Measurements from ENCODE around the gene GPR137B. TPM values are rescaled to one million over a fixed set of nuclear protein-coding genes. Genes with fewer than 3 reads are reported as not detected.

The GPR137B gene
- total and polyA plus RNA-seq, 2 of the 8 experiments (the other 6 are each of a cell fraction or from before 2014, with no cell fraction given) = 6.9 to 7.7 TPM

- Histone ChIP-seq H3K9ac (replicated peaks in 1 of 4; ENCODE audit: extremely low read depth in 1 of 4, low read depth in 3 of 4, low read length in 3 of 4) (no peak overlapping the region), H3K36me3 (ENCODE audit: control insufficient read depth in 2 of 4, insufficient read depth in 4 of 4, low read length in 3 of 4) (no peaks in the 10 kb centered on the region)
- CTCF ChIA-PET (ENCODE audit: partially characterized antibody) = interaction anchor here (0.6 to 1.9 kb wide), 2 partner anchors 10 to 67 kb away, joined by 3 to 6 read pairs; no protein-coding TSS in a partner anchor
Observed at GRCh38 chr1:236092899-236093298, 49.4 kb upstream of the GPR137B start.

More at GRCh38 chr1:236092899-236093298, 49.4 kb upstream of the GPR137B start:
- FAIRE-seq = no peak
- no peaks in the 10 kb centered on the region for H3K79me1 ChIP-seq (ENCODE audit: low read depth, low read length)
- H2BK120ac ChIP-seq (replicated peaks; ENCODE audit: low read depth, low read length) = no peak overlapping the region
- H2AK5ac ChIP-seq (ENCODE audit: low read depth, low read length) = no peak overlapping the region
- TF ChIP-seq SIX5 (IDR thresholded peaks at IDR 0.05; ENCODE audit: low read depth, low read length) (no peak), USF2 (IDR thresholded peaks at IDR 0.05; ENCODE audit: low read length) (no peak), TBP (IDR thresholded peaks at IDR 0.05; ENCODE audit: low read depth, low read length) (no peak), CREB1 (IDR thresholded peaks at IDR 0.05) (no peak), SUZ12 (IDR thresholded peaks at IDR 0.05; ENCODE audit: low read length) (no peak), EGR1 (IDR thresholded peaks at IDR 0.05; ENCODE audit: borderline replicate concordance, low read depth, low read length) (no peak), ATF2 (IDR thresholded peaks at IDR 0.05; ENCODE audit: low read length) (no peak), YY1 (IDR thresholded peaks at IDR 0.05; ENCODE audit: low read depth, low read length) (no peak)
- no peak overlapping the region for H2BK12ac ChIP-seq (ENCODE audit: low read depth, low read length)
- no peak overlapping the region for H2BK15ac ChIP-seq (ENCODE audit: low read length)
- no peak overlapping the region for H3K4me2 ChIP-seq (ENCODE audit: insufficient read depth in 1 of 2, low read depth in 2 of 2, low read length in 2 of 2)
- H3K27me3 ChIP-seq (replicated peaks in 1 of 4; ENCODE audit: control insufficient read depth in 3 of 4, extremely low read depth in 1 of 4, insufficient read depth in 3 of 4, low read length in 3 of 4) = no peaks in the 10 kb centered on the region
- H3K4me3 ChIP-seq (ENCODE audit: extremely low read depth in 1 of 4, insufficient read depth in 2 of 4, low read depth in 3 of 4, low read length in 4 of 4) = no peak overlapping the region
- no peak overlapping the region for H2BK5ac ChIP-seq (ENCODE audit: low read depth, low read length)
- H3K14ac ChIP-seq (ENCODE audit: insufficient read length) = no peak overlapping the region
- peaks cover 0 to 2% of the 10 kb centered on the region in 2 experiments; a peak in 1 of 4 replicates for H3K9me3 ChIP-seq (ENCODE audit: insufficient read depth in 2 of 2, low read depth in 1 of 2, low read length in 1 of 2)
- no peak overlapping the region for H3K4ac ChIP-seq (replicated peaks; ENCODE audit: insufficient read length, low read depth, low read length)
- H3K18ac ChIP-seq (ENCODE audit: extremely low read depth, low read length) = no peak overlapping the region
- no peak for DNase-seq (ENCODE audit: low read depth in 1 of 2, low spot score in 2 of 2)
- H4K5ac ChIP-seq (ENCODE audit: insufficient read length, low read depth, low read length) = no peak overlapping the region
- H3K23ac ChIP-seq (ENCODE audit: insufficient read length) = no peak overlapping the region
- no peaks in the 10 kb centered on the region for H3K23me2 ChIP-seq (ENCODE audit: low read depth, low read length)
- H3K27ac ChIP-seq (ENCODE audit: low read depth, low read length) = no peak overlapping the region
- 72% methylated on average over 5 of the region's 5 CpGs; no CpG with 5 or more reads in 1 of the 2 experiments for WGBS, 2 experiments (ENCODE audit: extremely low coverage in 1 of 2, insufficient coverage in 1 of 2, insufficient read length in 1 of 2, insufficient replicate concordance in 2 of 2, low coverage in 1 of 2, low lambda C conversion rate in 2 of 2, missing lambda C conversion rate in 1 of 2)
- no peak overlapping the region for H4K91ac ChIP-seq (replicated peaks; ENCODE audit: insufficient read length, low read length)
- H4K8ac ChIP-seq (ENCODE audit: extremely low read depth, insufficient read depth, low read length) = no peak overlapping the region
- H3K79me2 ChIP-seq (ENCODE audit: control insufficient read depth in 1 of 2, insufficient read depth in 2 of 2, low read length in 2 of 2) = no peaks in the 10 kb centered on the region
- no peak overlapping the region for H3K56ac ChIP-seq (replicated peaks; ENCODE audit: insufficient read length, low read depth, low read length)
- H2BK20ac ChIP-seq (ENCODE audit: low read length) = no peak overlapping the region
- peaks cover 0 to 1% (median 0%) of the 10 kb centered on the region in 4 experiments; a peak in 2 of 7 replicates for H3K4me1 ChIP-seq (replicated peaks in 1 of 4; ENCODE audit: control insufficient read depth in 3 of 4, insufficient read depth in 4 of 4, low read length in 3 of 4)
- no peak overlapping the region for H2AFZ ChIP-seq (ENCODE audit: low read length)
- H4K20me1 ChIP-seq (replicated peaks in 1 of 2; ENCODE audit: control insufficient read depth in 1 of 2, insufficient read depth in 2 of 2, low read length in 2 of 2) = no peaks in the 10 kb centered on the region
- POLR2A ChIA-PET (ENCODE audit: partially characterized antibody) = no interaction called here
